Duodenal mucosa (tissue), 2 donors: Measurements from ENCODE around the gene PXN.
A peak's percentile ranks its signal among the peaks of the same experiment; 100 is the strongest.
"Not testable (repeated sequence)": the region's sequence is repeated elsewhere in the genome, so short reads cannot be mapped to it uniquely, and the experiment has no call there.

Experiments used
- H3K27ac ChIP-seq: one replicate; pipeline ENCODE4 v1.7.0; 2013; ENCODE audit warnings: low read depth, low read length
- H3K27me3 ChIP-seq, 2 donors: one replicate each; pipeline ENCODE4 v1.7.0; 2013; ENCODE audit warnings: low read length in 2 of 2, control low read depth in 1 of 2; ENCODE audit not compliant: insufficient read depth in 2 of 2, control insufficient read depth in 1 of 2
- H3K36me3 ChIP-seq, 2 donors: one replicate each; pipeline ENCODE4 v1.7.0; 2013; ENCODE audit warnings: low read length in 2 of 2, control low read depth in 1 of 2; ENCODE audit not compliant: insufficient read depth in 2 of 2, control insufficient read depth in 1 of 2
- H3K4me1 ChIP-seq, 2 donors: one replicate each; pipeline ENCODE4 v1.7.0; 2013; ENCODE audit warnings: low read length in 2 of 2, control low read depth in 1 of 2; ENCODE audit not compliant: insufficient read depth in 2 of 2, control insufficient read depth in 1 of 2
- H3K4me3 ChIP-seq, 2 donors: one replicate each; pipeline ENCODE4 v1.7.0; 2013; ENCODE audit warnings: low read length in 2 of 2, low read depth in 1 of 2
- H3K9ac ChIP-seq, 2 donors: one replicate each; pipeline ENCODE4 v1.7.0; 2013; ENCODE audit warnings: low read length in 2 of 2, low read depth in 1 of 2
- H3K9me3 ChIP-seq, 2 donors: one replicate each; pipeline ENCODE4 v1.7.0; 2013; ENCODE audit warnings: low read length in 2 of 2, control low read depth in 1 of 2; ENCODE audit not compliant: control insufficient read depth in 1 of 2

PXN gene

DNA sequence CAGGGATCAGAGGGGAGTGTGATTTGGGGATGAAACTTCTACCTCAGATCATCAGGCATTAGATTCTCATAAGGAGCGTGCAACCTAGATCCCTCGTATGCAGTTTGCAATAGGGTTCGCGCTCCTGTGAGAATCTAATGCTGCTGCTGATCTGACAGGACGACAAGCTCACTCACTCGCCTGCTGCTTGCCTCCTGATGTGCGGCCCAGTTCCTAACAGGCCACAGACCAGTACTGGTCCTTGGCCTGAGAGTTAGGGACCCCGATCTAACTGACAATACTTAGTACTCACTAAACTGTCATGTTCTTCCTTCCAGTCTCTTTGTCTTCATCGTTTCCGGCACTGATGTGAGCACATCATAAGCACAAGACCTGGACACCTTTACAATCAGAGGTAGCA lies 59.3 kb downstream of the PXN start:
- Histone ChIP-seq H3K36me3 (peaks cover 9 to 17% of the 10 kb centered on the region in 2 donors), H3K27ac (no peak overlapping the region), H3K9ac (no peak overlapping the region), H3K27me3 (no peaks in the 10 kb centered on the region), H3K9me3 (no peaks in the 10 kb centered on the region), H3K4me3 (no peak overlapping the region), H3K4me1 (peaks cover 0 to 7% of the 10 kb centered on the region in 2 donors)

DNA sequence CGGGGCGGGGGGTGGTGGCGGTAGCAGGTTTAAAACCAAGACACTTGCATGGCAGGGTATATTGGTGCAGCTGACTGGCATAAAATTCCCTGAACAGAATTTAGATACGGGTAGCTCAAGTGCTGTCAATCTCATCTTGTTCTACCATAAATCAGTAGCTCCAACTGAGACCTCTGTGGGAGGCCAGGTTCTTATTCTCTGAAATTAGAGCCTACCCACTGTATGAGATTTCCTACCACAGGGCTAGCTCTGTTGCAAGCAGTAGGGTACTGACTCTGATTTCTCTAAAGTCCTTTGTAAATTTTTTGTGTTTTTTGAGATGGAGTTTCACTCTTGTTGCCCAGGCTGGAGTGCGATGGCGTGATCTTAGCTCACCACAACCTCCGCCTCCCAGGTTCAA lies 61.4 kb downstream of the PXN start:
- Histone ChIP-seq H3K27ac (no peak overlapping the region), H3K9ac (no peak overlapping the region), H3K4me3 (no peak overlapping the region), H3K36me3 (peaks cover 0 to 5% of the 10 kb centered on the region in 2 donors), H3K9me3 (no peaks in the 10 kb centered on the region), H3K4me1 (peaks cover 12 to 21% of the 10 kb centered on the region in 2 donors), H3K27me3 (no peaks in the 10 kb centered on the region)

- Histone ChIP-seq H3K4me1 (peaks cover 14 to 23% of the 10 kb centered on the region in 2 donors), H3K4me3 (peak overlapping the region; percentile 97 to 98), H3K36me3 (peaks cover 11 to 36% of the 10 kb centered on the region in 2 donors), H3K27ac (peak overlapping the region; percentile 51), H3K9ac (peak overlapping the region; percentile 74 to 98), H3K27me3 (no peaks in the 10 kb centered on the region), H3K9me3 (no peaks in the 10 kb centered on the region)
Measured at GRCh38 chr12:120200364-120200800, 65.1 kb downstream of the PXN start.

DNA sequence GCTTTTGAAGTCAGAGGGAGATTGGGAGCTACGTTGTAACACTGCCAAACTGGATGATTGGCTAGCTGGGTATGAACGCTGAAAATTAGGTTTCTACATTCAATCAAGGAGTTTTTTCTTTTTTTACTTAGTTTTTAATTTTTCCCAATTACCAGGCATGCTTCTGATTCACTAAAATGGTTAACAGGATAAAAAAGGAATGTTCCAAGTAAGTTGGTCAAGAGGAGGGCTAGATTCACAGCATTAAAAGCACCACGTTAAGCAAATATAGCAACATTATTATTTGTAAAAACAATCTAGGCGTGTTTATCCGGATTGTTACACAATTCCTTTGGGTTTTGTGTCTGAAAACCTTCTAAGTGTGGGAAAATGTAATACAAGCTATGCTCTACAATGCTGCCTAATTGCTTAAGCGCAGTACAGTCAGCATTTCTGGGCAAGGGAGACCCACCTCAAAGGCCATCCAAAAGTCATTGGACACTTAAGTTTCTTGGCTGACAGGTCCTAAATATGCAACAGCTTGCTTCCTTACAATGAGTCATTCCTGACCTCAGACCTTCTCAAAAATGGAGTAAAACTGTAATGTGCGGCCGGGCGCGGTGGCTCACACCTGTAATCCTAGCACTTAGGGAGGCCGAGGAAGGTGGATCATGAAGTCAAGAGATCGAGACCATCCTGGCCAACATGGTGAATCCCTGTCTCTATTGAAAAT lies 65.8 kb downstream of the PXN start:
- Histone ChIP-seq H3K4me3 (peak overlapping the region; percentile 97 to 98), H3K36me3 (peaks cover 11 to 36% of the 10 kb centered on the region in 2 donors), H3K27ac (peak overlapping the region; percentile 51), H3K9me3 (no peaks in the 10 kb centered on the region), H3K4me1 (peaks cover 19 to 30% of the 10 kb centered on the region in 2 donors), H3K27me3 (no peaks in the 10 kb centered on the region), H3K9ac (peak overlapping the region; percentile 74 to 98)

GRCh38 chr12:120199025-120199424 lies 66.5 kb downstream of the PXN start:
- peaks cover 19 to 30% of the 10 kb centered on the region in 2 donors for H3K4me1 ChIP-seq
- H3K4me3 ChIP-seq: peak overlapping the region; percentile 97 to 98
- no peak overlapping the region for H3K27ac ChIP-seq
- H3K9me3 ChIP-seq: no peaks in the 10 kb centered on the region
- no peaks in the 10 kb centered on the region for H3K27me3 ChIP-seq
- peaks cover 11 to 36% of the 10 kb centered on the region in 2 donors for H3K36me3 ChIP-seq
- H3K9ac ChIP-seq: peak overlapping the region in 1 of 2 donors; percentile 74

- no peak overlapping the region for H3K4me3 ChIP-seq
- H3K36me3 ChIP-seq: peaks cover 11 to 36% of the 10 kb centered on the region in 2 donors
- no peak overlapping the region for H3K27ac ChIP-seq
- no peaks in the 10 kb centered on the region for H3K9me3 ChIP-seq
- peaks cover 24 to 36% of the 10 kb centered on the region in 2 donors for H3K4me1 ChIP-seq
- no peaks in the 10 kb centered on the region for H3K27me3 ChIP-seq
- no peak overlapping the region for H3K9ac ChIP-seq
Measured at GRCh38 chr12:120197542-120197887, 68.0 kb downstream of the PXN start.

GRCh38 chr12:120196817-120197541 lies 68.6 kb downstream of the PXN start:
- not testable (repeated sequence) for H3K9ac ChIP-seq, H3K27me3 ChIP-seq, H3K9me3 ChIP-seq, H3K27ac ChIP-seq, H3K4me3 ChIP-seq
- Histone ChIP-seq H3K4me1 (peaks cover 24 to 36% of the 10 kb centered on the region in 2 donors), H3K36me3 (peaks cover 11 to 36% of the 10 kb centered on the region in 2 donors)

GRCh38 chr12:120196363-120196762 lies 69.2 kb downstream of the PXN start:
- H3K36me3 ChIP-seq: peaks cover 11 to 36% of the 10 kb centered on the region in 2 donors
- peaks cover 24 to 36% of the 10 kb centered on the region in 2 donors for H3K4me1 ChIP-seq
- no peak overlapping the region for H3K27ac ChIP-seq
- H3K27me3 ChIP-seq: no peaks in the 10 kb centered on the region
- H3K9ac ChIP-seq: no peak overlapping the region
- no peak overlapping the region for H3K4me3 ChIP-seq
- H3K9me3 ChIP-seq: no peaks in the 10 kb centered on the region

DNA sequence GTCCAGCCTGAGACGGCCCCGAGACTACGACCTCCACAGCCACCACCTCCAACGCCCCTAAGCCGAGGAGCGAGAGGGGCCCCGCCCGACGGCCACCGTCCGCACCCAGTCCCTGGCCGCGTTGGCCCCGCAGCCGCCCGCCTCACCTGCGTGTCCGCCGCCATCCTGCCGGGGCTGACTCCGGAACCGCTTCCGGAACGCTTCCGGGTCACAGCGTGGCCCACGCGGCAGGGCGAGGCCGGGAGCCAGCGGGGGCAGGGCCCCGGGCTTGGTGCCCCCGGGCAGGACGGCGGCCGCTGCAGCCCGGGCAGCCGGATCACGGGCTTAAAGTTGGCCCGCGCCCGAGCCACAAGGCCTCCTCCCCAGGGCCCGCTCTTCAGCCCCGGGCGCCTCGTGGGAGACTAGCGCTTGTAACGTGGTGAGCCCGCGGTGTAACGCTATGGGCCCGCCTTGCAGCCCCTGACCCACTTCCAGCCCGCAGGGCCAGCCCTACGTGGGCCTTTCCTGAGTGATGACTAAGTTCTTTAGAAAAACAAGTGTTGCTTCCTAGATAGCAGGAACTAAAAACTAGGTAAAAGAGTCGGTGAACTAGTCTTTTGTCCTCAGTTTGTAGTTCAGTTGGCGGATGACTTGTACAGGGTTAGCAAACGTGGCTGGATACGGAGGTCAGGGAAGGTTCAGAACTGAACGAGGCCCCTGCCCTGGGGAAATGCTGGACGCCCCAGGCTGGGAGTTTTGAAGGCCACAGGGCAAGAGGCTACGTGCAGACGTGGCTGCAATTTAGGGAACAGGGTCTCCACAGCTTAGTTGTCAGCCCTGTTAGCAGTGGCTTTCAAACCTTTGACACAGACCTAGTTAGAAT lies 70.8 kb downstream of the PXN start, which contains the start of gene GCN1:
Gene GCN1, minus strand, starts transcription at position 182 of the 862 bp plus-strand sequence. Its CDS starts 18 bp downstream, at position 164.
- H3K4me3 ChIP-seq: peak within 1 kb of the TSS; percentile 86 to 92
- H3K9me3 ChIP-seq: no peaks in the 10 kb centered on the region
- peak within 1 kb of the TSS; percentile 82 for H3K27ac ChIP-seq
- H3K27me3 ChIP-seq: no peaks in the 10 kb centered on the region
- H3K36me3 ChIP-seq: peaks cover 11 to 42% of the 10 kb centered on the region in 2 donors
- peaks cover 19 to 28% of the 10 kb centered on the region in 2 donors for H3K4me1 ChIP-seq
- H3K9ac ChIP-seq: peak within 1 kb of the TSS; percentile 56 to 79
